ENCODE results near the gene OR8D2. TPM values are rescaled to one million over a fixed set of nuclear protein-coding genes. Genes with fewer than 3 reads are reported as not detected.

OR8D2 gene
- total RNA-seq, 4 donors from 2014 or later: not detected

DNA sequence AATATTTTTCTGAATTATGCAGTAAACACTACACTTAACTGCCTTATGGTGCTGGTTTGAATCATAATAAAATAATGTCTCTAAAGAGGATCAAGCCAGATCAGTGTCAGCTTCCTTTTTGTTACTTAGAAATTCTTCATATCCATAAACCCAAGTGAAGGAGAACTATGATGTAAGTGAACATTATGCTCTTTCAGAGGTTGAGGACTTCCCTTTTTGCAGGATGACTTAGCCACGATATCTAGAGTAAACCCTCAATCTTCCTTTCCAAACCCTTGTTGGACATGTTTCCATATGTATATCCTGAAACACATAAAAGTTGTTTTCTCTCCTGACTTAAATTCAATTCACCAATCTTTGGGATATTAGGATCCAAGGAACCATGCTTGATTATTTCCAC lies 25.3 kb downstream of the OR8D2 start:
- WGBS: 57% methylated on average over 1 of the region's 1 CpG

DNA sequence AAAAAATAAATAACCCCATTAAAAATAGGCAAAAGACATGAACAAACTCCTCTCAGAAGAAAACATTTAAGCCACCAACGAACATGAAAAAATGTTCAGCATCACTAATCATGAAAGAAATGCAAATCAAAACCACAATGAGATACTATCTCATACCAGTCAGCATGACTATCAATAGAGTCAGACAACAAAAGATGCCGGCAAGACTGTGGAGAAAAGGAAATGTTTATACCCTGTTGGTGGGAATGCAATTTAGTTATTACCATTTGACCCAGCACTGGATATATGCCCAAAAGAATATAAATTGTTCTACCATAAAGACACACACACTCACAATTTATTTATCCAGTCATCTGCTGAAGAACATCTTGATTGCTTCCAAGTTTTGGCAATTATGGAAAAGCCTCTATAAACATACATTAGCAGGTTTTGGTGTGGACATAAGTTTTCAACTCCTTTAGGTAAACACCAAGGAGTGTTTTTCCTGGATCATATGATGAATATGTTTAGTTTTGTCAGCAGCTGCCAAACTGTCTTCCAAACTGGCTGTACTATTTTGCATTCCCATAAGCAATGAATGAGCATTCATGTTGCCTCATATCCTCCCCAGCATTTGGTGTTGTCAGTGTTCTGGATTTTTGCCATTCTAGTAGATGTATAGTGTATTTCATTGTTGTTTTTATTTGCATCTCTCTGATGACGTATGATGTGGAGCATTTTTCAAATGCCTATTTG lies 34.2 kb downstream of the OR8D2 start:
- no peak overlapping the region for H3K27ac ChIP-seq
- H3K27me3 ChIP-seq: no peaks in the 10 kb centered on the region
- H3K9me3 ChIP-seq: peaks cover 2% of the 10 kb centered on the region
- DNase-seq (ENCODE audit: low spot score in 2 of 2): no peak
- H3K36me3 ChIP-seq: no peaks in the 10 kb centered on the region
- no peak overlapping the region for H3K4me3 ChIP-seq
- no peaks in the 10 kb centered on the region for H3K4me1 ChIP-seq
- TF ChIP-seq EP300 (IDR thresholded peaks at IDR 0.05): no peak
- TF ChIP-seq, protein P1, sequence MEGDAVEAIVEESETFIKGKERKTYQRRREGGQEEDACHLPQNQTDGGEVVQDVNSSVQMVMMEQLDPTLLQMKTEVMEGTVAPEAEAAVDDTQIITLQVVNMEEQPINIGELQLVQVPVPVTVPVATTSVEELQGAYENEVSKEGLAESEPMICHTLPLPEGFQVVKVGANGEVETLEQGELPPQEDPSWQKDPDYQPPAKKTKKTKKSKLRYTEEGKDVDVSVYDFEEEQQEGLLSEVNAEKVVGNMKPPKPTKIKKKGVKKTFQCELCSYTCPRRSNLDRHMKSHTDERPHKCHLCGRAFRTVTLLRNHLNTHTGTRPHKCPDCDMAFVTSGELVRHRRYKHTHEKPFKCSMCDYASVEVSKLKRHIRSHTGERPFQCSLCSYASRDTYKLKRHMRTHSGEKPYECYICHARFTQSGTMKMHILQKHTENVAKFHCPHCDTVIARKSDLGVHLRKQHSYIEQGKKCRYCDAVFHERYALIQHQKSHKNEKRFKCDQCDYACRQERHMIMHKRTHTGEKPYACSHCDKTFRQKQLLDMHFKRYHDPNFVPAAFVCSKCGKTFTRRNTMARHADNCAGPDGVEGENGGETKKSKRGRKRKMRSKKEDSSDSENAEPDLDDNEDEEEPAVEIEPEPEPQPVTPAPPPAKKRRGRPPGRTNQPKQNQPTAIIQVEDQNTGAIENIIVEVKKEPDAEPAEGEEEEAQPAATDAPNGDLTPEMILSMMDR (IDR thresholded peaks at IDR 0.05): no peak
- TF ChIP-seq POLR2AphosphoS5 (IDR thresholded peaks at IDR 0.05): no peak
- TF ChIP-seq POLR2A (IDR thresholded peaks at IDR 0.05): no peak
- WGBS: 56% methylated on average over 3 of the region's 3 CpGs

More for the DNA sequence above, 25.3 kb downstream of the OR8D2 start:
- no peaks in the 10 kb centered on the region for H3K9me3 ChIP-seq
- no peaks in the 10 kb centered on the region for H3K36me3 ChIP-seq
- H3K27ac ChIP-seq: no peak overlapping the region
- DNase-seq (ENCODE audit: low spot score in 2 of 2): no peak
- no peaks in the 10 kb centered on the region for H3K27me3 ChIP-seq
- TF ChIP-seq, protein P1 (IDR thresholded peaks at IDR 0.05): no peak
- TF ChIP-seq POLR2AphosphoS5 (IDR thresholded peaks at IDR 0.05) (no peak), POLR2A (IDR thresholded peaks at IDR 0.05) (no peak), EP300 (IDR thresholded peaks at IDR 0.05) (no peak)
- H3K4me3 ChIP-seq: no peak overlapping the region
- no peaks in the 10 kb centered on the region for H3K4me1 ChIP-seq

DNA sequence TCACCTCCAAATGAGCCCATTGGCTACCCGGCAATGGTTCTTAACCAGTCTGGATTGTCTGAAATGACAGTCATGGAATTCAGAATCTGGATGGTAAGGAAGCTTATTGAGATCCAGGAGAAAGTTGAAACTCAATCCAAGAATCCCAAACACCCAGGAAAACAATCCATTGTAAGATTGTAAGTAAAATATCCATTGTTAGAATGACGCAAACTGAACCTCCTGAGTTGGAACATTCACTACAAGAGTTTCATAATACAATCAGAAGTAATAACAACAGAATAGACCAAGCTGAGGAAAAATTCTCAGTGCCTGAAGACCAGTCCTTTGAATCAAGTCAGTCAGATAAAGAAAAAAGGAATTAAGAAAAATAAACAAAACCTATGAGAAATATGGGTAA lies 41.7 kb downstream of the OR8D2 start:
- no peaks in the 10 kb centered on the region for H3K4me1 ChIP-seq
- H3K4me3 ChIP-seq: no peak overlapping the region
- no peaks in the 10 kb centered on the region for H3K36me3 ChIP-seq
- H3K27ac ChIP-seq: no peak overlapping the region
- no peaks in the 10 kb centered on the region for H3K27me3 ChIP-seq
- DNase-seq (ENCODE audit: low spot score in 2 of 2): no peak
- TF ChIP-seq POLR2A (IDR thresholded peaks at IDR 0.05): no peak
- TF ChIP-seq, protein P1 (IDR thresholded peaks at IDR 0.05): no peak
- no peak for TF ChIP-seq POLR2AphosphoS5 (IDR thresholded peaks at IDR 0.05)
- TF ChIP-seq EP300 (IDR thresholded peaks at IDR 0.05): no peak
- 44% methylated on average over 2 of the region's 2 CpGs for WGBS
- H3K9me3 ChIP-seq: peaks cover 6% of the 10 kb centered on the region

DNA sequence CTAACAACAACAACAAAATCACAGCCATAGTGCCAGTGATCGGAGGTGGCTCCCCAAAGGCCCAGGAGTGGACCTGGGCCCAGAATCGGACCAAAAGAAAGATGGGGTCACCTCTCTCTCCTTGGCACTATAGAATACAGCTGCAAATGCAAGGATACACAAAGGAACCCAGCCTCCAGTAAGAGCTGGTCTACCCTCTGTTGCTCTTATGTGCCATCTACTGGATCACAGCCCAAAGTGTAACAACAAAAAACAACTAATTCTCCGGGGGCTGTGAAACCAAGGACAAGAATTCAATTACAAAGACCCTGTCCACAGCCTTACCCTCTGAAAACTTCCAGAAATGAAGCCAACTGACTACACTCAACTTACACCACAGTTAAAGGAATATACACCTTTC lies 42.2 kb downstream of the OR8D2 start:
- TF ChIP-seq POLR2AphosphoS5 (IDR thresholded peaks at IDR 0.05) (no peak), POLR2A (IDR thresholded peaks at IDR 0.05) (no peak), EP300 (IDR thresholded peaks at IDR 0.05) (no peak)
- TF ChIP-seq, protein P1 (IDR thresholded peaks at IDR 0.05): no peak
- H3K27ac ChIP-seq: no peak overlapping the region
- 72% methylated on average over 3 of the region's 3 CpGs for WGBS
- DNase-seq (ENCODE audit: low spot score in 2 of 2): no peak
- no peaks in the 10 kb centered on the region for H3K27me3 ChIP-seq
- H3K9me3 ChIP-seq: peaks cover 6% of the 10 kb centered on the region
- H3K36me3 ChIP-seq: no peaks in the 10 kb centered on the region
- H3K4me1 ChIP-seq: no peaks in the 10 kb centered on the region
- no peak overlapping the region for H3K4me3 ChIP-seq

DNA sequence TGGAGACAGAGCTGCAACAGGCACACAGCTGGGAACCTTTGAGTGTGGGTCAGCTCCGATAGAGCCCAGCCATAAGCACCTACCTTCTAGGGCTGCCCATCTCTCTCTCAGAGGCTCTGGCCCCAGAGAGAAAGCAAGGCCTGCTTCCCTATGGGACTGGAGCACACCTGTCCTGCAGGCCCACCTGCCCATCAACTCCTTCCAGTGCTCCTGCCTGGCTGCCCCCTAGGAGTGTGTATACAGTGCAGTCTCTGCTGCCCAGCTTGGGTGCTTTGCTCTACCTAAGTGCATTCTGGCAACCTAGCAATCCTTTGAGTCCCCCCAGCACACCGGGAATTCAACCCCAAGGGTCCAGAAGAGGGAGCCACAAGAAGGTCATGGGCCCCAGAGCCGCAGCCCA lies 42.8 kb downstream of the OR8D2 start:
- Histone ChIP-seq H3K4me3 (no peak overlapping the region), H3K4me1 (no peaks in the 10 kb centered on the region), H3K27ac (no peak overlapping the region), H3K9me3 (peaks cover 6% of the 10 kb centered on the region), H3K36me3 (no peaks in the 10 kb centered on the region), H3K27me3 (no peaks in the 10 kb centered on the region)
- TF ChIP-seq, protein P1 (IDR thresholded peaks at IDR 0.05): no peak
- TF ChIP-seq EP300 (IDR thresholded peaks at IDR 0.05): no peak
- 70% methylated on average over 2 of the region's 3 CpGs for WGBS
- no peak for DNase-seq (ENCODE audit: low spot score in 2 of 2)
